Measurements from ENCODE around the gene DLGAP1. TPM values are rescaled to one million over a fixed set of nuclear protein-coding genes. Genes with fewer than 3 reads are reported as not detected.

Gene DLGAP1
- total RNA-seq, 1 donor from 2014 or later: 0.05 TPM

- Histone ChIP-seq H3K4me3 (no peak overlapping the region), H3K27ac (replicated peaks) (no peak overlapping the region), H3K27me3 (ENCODE audit: low read depth) (no peaks in the 10 kb centered on the region), H3K36me3 (no peaks in the 10 kb centered on the region), H3K9me3 (replicated peaks) (no peaks in the 10 kb centered on the region), H3K4me1 (no peaks in the 10 kb centered on the region)
- intact Hi-C loops (cut with micrococcal nuclease): no loop called here
- DNase-seq: no peak
- TF ChIP-seq CTCF (IDR thresholded peaks at IDR 0.05; ENCODE audit: borderline replicate concordance): no peak
Observed at GRCh38 chr18:3790703-3791102, 664.4 kb downstream of the DLGAP1 start.

- Histone ChIP-seq H3K27me3 (ENCODE audit: low read depth) (no peaks in the 10 kb centered on the region), H3K4me1 (no peaks in the 10 kb centered on the region), H3K27ac (replicated peaks) (no peak overlapping the region), H3K36me3 (no peaks in the 10 kb centered on the region), H3K9me3 (replicated peaks) (peaks cover 7% of the 10 kb centered on the region), H3K4me3 (no peak overlapping the region)
- intact Hi-C loops (cut with micrococcal nuclease): no loop called here
- no peak for DNase-seq
- TF ChIP-seq CTCF (IDR thresholded peaks at IDR 0.05; ENCODE audit: borderline replicate concordance): no peak
Observed at GRCh38 chr18:3789525-3789924, 665.6 kb downstream of the DLGAP1 start.

GRCh38 chr18:3784949-3785348, 670.2 kb downstream of the DLGAP1 start:
- H3K9me3 ChIP-seq (replicated peaks): peaks cover 9% of the 10 kb centered on the region
- H3K4me3 ChIP-seq: no peak overlapping the region
- DNase-seq: no peak
- no peak for TF ChIP-seq CTCF (IDR thresholded peaks at IDR 0.05; ENCODE audit: borderline replicate concordance)
- no peaks in the 10 kb centered on the region for H3K36me3 ChIP-seq
- H3K27me3 ChIP-seq (ENCODE audit: low read depth): no peaks in the 10 kb centered on the region
- intact Hi-C loops (cut with micrococcal nuclease): no loop called here
- no peak overlapping the region for H3K27ac ChIP-seq (replicated peaks)
- no peaks in the 10 kb centered on the region for H3K4me1 ChIP-seq

- Histone ChIP-seq H3K9me3 (replicated peaks) (peaks cover 9% of the 10 kb centered on the region), H3K36me3 (no peaks in the 10 kb centered on the region), H3K27ac (replicated peaks) (no peak overlapping the region), H3K4me1 (no peaks in the 10 kb centered on the region), H3K27me3 (ENCODE audit: low read depth) (no peaks in the 10 kb centered on the region), H3K4me3 (no peak overlapping the region)
- no peak for TF ChIP-seq CTCF (IDR thresholded peaks at IDR 0.05; ENCODE audit: borderline replicate concordance)
- no peak for DNase-seq
- intact Hi-C loops (cut with micrococcal nuclease): no loop called here
Observed at GRCh38 chr18:3782901-3783300, 672.2 kb downstream of the DLGAP1 start.

- Histone ChIP-seq H3K4me1 (no peaks in the 10 kb centered on the region), H3K9me3 (replicated peaks) (no peaks in the 10 kb centered on the region), H3K27me3 (ENCODE audit: low read depth) (no peaks in the 10 kb centered on the region), H3K4me3 (no peak overlapping the region), H3K36me3 (no peaks in the 10 kb centered on the region), H3K27ac (replicated peaks) (no peak overlapping the region)
- no peak for DNase-seq
- no peak for TF ChIP-seq CTCF (IDR thresholded peaks at IDR 0.05; ENCODE audit: borderline replicate concordance)
- intact Hi-C loops (cut with micrococcal nuclease): loop anchor here (10.0 kb wide), 1 partner anchor 87 kb away; no protein-coding TSS in a partner anchor
Observed at GRCh38 chr18:3777719-3778118, 677.4 kb downstream of the DLGAP1 start.

- no peak for TF ChIP-seq CTCF (IDR thresholded peaks at IDR 0.05; ENCODE audit: borderline replicate concordance)
- H3K36me3 ChIP-seq: no peaks in the 10 kb centered on the region
- H3K4me1 ChIP-seq: no peaks in the 10 kb centered on the region
- intact Hi-C loops (cut with micrococcal nuclease): loop anchor here (10.0 kb wide), 1 partner anchor 88 kb away; no protein-coding TSS in a partner anchor
- DNase-seq: no peak
- H3K27ac ChIP-seq (replicated peaks): no peak overlapping the region
- H3K4me3 ChIP-seq: no peak overlapping the region
- no peaks in the 10 kb centered on the region for H3K27me3 ChIP-seq (ENCODE audit: low read depth)
- H3K9me3 ChIP-seq (replicated peaks): no peaks in the 10 kb centered on the region
Observed at GRCh38 chr18:3777122-3777521, 678.0 kb downstream of the DLGAP1 start.
